ENCODE results near the gene PNPLA6. TPM values are rescaled to one million over a fixed set of nuclear protein-coding genes. Genes with fewer than 3 reads are reported as not detected.

The PNPLA6 gene
- total RNA-seq, 4 donors from 2014 or later = 54.9 to 111 (median 75.2) TPM

DNA sequence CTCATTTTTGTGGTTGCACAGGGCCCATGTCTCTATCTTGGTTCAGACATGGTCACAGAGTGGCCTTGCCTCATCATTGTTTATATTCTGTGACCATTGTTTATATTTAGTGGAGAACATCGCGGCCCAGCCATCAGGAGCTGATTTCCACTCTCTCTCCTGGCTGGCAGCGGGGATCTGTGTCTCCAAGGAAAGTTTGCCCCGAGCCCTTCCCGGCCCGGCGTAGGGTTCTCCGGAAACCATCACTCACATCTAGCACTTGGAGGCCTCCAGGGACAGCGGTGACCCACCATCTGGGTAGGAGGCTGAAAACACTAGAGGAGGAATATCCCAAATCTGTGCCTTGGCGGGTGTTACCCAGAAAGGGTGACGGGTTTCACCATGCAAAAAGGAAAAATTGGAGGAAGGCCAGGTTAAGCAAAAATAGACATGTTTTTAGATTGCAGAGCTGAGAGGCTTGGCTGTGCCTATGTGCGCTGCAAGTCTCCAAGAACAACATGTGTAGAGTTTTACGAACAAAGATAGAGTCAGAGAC lies 20.3 kb upstream of the PNPLA6 start:
- TF ChIP-seq EP300 (IDR thresholded peaks at IDR 0.05) = no peak
- TF ChIP-seq POLR2AphosphoS5 (IDR thresholded peaks at IDR 0.05) = peak; percentile 93
- no peaks in the 10 kb centered on the region for H3K27me3 ChIP-seq
- 6 to 14% methylated on average over 2 to 8 of the region's 13 CpGs for WGBS, 2 donors (ENCODE audit: low coverage in 1 of 2)
- no peaks in the 10 kb centered on the region for H3K9me3 ChIP-seq
- H3K27ac ChIP-seq = peak overlapping the region; percentile 93 to 99 (median 96)
- peaks cover 0 to 21% of the 10 kb centered on the region in 2 donors for H3K36me3 ChIP-seq
- H3K4me3 ChIP-seq = peak overlapping the region; percentile 50 to 87
- H3K4me1 ChIP-seq = peaks cover 0 to 38% (median 11%) of the 10 kb centered on the region in 3 donors
- peak; percentile 76 for ATAC-seq

DNA sequence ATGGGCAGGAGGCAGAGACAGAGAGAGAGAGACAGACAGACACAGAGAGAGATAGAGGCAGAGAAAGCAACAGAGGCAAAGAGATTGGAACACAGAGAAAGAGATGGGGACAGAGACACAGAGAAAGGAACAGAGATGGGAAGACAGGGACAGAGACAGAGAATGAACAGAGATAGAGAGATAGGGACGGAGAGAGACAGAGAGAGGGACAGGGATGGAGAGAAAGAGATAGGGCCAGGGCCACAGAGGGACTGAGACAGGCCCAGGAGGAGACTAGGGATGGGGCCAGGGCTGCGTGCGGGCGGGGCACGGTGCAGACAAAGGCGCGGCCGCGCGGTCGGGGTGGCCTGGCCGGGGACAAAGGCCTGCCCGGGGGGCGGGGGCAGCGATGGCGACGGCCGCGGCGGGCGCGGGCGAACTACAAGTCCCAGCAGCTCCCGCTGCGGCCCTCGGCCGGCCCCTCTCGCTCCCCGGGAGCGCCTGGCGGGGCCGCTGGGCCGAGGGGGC lies 19.8 kb upstream of the PNPLA6 start, which contains the start of gene ZNF358:
TSS of gene ZNF358 (plus strand) at position 459 of the 507 bp plus-strand sequence. CDS start 3,140 bp downstream, outside the sequence.
- peaks cover 0 to 26% of the 10 kb centered on the region in 2 donors for H3K36me3 ChIP-seq
- H3K4me1 ChIP-seq = peaks cover 0 to 38% (median 11%) of the 10 kb centered on the region in 3 donors
- 1% methylated on average over 15 of the region's 33 CpGs; no CpG with 5 or more reads in 1 of the 2 donors for WGBS, 2 donors (ENCODE audit: low coverage in 1 of 2)
- H3K4me3 ChIP-seq = peak within 1 kb of the TSS; percentile 87
- no peaks in the 10 kb centered on the region for H3K27me3 ChIP-seq
- TF ChIP-seq POLR2A (IDR thresholded peaks at IDR 0.05) (peak in 1 of 2 donors; percentile 18), POLR2AphosphoS5 (IDR thresholded peaks at IDR 0.05) (no peak), EP300 (IDR thresholded peaks at IDR 0.05) (no peak)
- TF ChIP-seq, protein P1, sequence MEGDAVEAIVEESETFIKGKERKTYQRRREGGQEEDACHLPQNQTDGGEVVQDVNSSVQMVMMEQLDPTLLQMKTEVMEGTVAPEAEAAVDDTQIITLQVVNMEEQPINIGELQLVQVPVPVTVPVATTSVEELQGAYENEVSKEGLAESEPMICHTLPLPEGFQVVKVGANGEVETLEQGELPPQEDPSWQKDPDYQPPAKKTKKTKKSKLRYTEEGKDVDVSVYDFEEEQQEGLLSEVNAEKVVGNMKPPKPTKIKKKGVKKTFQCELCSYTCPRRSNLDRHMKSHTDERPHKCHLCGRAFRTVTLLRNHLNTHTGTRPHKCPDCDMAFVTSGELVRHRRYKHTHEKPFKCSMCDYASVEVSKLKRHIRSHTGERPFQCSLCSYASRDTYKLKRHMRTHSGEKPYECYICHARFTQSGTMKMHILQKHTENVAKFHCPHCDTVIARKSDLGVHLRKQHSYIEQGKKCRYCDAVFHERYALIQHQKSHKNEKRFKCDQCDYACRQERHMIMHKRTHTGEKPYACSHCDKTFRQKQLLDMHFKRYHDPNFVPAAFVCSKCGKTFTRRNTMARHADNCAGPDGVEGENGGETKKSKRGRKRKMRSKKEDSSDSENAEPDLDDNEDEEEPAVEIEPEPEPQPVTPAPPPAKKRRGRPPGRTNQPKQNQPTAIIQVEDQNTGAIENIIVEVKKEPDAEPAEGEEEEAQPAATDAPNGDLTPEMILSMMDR (IDR thresholded peaks at IDR 0.05) = no peak
- no peaks in the 10 kb centered on the region for H3K9me3 ChIP-seq
- peak; percentile 88 for ATAC-seq
- peak within 1 kb of the TSS; percentile 93 to 99 (median 96) for H3K27ac ChIP-seq

DNA sequence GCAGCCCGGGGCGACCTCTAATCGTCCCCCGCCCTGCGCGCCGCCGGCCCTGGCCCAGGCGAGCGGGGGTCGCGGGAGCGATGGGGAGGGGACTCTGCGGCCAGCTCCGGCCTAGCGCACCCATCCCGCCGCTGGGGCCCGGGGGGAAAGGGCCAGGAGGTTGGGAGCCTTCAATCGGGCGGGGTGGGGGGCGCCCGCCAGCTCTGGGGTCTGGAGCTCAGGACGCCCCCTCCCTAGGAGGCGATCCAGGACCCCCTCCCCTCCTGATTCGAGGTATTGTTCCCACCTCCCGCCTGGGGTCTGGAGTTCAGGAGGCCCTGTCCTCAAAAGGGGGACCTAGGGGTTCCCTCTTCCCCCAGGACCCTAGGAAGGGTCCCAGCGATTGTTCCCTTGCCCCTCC lies 19.2 kb upstream of the PNPLA6 start:
- Histone ChIP-seq H3K9me3 (no peaks in the 10 kb centered on the region), H3K4me1 (peaks cover 0 to 40% (median 11%) of the 10 kb centered on the region in 3 donors), H3K4me3 (peak overlapping the region; percentile 87), H3K27ac (peak overlapping the region; percentile 92 to 96 (median 94)), H3K27me3 (no peaks in the 10 kb centered on the region), H3K36me3 (peaks cover 0 to 29% of the 10 kb centered on the region in 2 donors)
- no peak for ATAC-seq
- WGBS, 2 donors (ENCODE audit: low coverage in 1 of 2) = no CpG with 5 or more reads among the region's 28 CpGs
- TF ChIP-seq EP300 (IDR thresholded peaks at IDR 0.05) = no peak

DNA sequence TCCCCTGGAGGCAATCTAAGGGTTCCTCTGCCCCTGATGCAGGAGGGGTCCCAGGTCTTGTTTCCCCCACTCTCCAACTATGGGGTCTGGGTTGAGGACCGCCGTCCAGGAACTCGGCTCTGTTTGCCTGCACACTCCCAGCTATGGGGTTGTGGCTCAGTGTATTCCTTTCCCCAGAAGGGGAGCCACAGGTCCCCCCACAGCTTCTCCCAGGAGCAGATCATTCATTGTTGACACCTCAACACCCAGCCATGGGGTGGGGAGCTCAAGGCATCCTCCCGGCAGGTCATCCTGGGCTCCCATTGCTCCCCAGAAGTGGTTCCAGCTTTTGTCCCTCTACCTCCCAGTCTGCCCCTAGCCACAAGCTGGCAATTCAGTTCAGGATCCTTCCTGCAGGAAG lies 18.6 kb upstream of the PNPLA6 start:
- Histone ChIP-seq H3K27me3 (no peaks in the 10 kb centered on the region), H3K9me3 (no peaks in the 10 kb centered on the region), H3K4me1 (peaks cover 0 to 45% (median 14%) of the 10 kb centered on the region in 3 donors), H3K27ac (peak overlapping the region; percentile 92 to 96 (median 94)), H3K36me3 (peaks cover 0 to 29% of the 10 kb centered on the region in 2 donors), H3K4me3 (peak overlapping the region; percentile 87)
- no peak for ATAC-seq
- no CpG with 5 or more reads among the region's 4 CpGs for WGBS, 2 donors (ENCODE audit: low coverage in 1 of 2)
- TF ChIP-seq EP300 (IDR thresholded peaks at IDR 0.05) (no peak), POLR2AphosphoS5 (IDR thresholded peaks at IDR 0.05) (no peak), POLR2A (IDR thresholded peaks at IDR 0.05) (no peak)
- TF ChIP-seq, protein P1 (IDR thresholded peaks at IDR 0.05) = no peak

DNA sequence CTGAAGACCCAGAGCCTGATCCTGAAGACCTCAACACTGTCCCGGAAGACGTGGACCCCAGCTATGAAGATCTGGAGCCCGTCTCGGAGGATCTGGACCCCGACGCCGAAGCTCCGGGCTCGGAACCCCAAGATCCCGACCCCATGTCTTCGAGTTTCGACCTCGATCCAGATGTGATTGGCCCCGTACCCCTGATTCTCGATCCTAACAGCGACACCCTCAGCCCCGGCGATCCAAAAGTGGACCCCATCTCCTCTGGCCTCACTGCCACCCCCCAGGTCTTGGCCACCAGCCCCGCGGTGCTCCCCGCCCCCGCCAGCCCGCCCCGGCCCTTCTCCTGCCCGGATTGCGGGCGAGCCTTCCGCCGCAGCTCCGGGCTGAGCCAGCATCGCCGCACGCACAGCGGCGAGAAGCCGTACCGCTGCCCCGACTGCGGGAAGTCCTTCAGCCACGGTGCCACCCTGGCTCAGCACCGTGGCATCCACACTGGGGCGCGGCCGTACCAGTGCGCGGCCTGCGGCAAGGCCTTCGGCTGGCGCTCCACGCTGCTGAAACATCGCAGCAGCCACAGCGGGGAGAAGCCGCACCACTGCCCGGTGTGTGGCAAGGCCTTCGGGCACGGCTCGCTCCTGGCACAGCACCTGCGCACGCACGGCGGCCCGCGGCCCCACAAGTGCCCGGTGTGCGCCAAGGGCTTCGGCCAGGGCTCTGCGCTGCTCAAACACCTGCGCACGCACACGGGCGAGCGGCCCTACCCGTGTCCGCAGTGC lies 16.0 kb upstream of the PNPLA6 start:
- TF ChIP-seq POLR2A (IDR thresholded peaks at IDR 0.05) = no peak
- TF ChIP-seq, protein P1 (IDR thresholded peaks at IDR 0.05) = no peak
- TF ChIP-seq EP300 (IDR thresholded peaks at IDR 0.05) = no peak
- no peak for TF ChIP-seq POLR2AphosphoS5 (IDR thresholded peaks at IDR 0.05)
- no peak for ATAC-seq
- no peak overlapping the region for H3K27ac ChIP-seq
- 60 to 95% methylated on average over 1 to 8 of the region's 74 CpGs for WGBS, 2 donors (ENCODE audit: low coverage in 1 of 2)
- peaks cover 3 to 61% (median 26%) of the 10 kb centered on the region in 3 donors for H3K4me1 ChIP-seq
- H3K9me3 ChIP-seq = no peaks in the 10 kb centered on the region
- no peaks in the 10 kb centered on the region for H3K27me3 ChIP-seq
- H3K36me3 ChIP-seq = peaks cover 0 to 36% of the 10 kb centered on the region in 2 donors
- H3K4me3 ChIP-seq = no peak overlapping the region
